ENCODE measurements around the gene TMEM209.

DNA sequence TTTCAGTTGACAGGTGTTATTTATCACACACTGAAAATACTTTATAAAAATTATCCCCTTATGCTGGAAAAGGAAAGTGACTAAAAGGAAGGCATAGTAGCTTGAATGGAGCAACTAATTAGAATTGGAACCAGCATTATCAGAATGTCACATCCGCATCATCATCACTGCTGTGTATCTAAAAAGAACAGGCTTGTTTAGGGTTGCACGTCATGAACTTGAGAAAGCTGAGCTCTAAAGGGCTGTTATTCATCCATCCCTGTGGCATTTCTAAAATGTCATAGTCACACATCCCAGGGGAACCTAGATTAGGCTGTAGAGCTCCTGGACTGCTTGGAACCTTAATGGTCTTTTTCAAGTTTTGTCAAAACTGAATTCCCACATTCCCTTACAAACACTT lies 80.5 kb downstream of the TMEM209 start:
- no peak for TF ChIP-seq CTCF (IDR thresholded peaks at IDR 0.05; ENCODE audit: low read depth, low read length, missing input control)
- TF ChIP-seq, protein P1, sequence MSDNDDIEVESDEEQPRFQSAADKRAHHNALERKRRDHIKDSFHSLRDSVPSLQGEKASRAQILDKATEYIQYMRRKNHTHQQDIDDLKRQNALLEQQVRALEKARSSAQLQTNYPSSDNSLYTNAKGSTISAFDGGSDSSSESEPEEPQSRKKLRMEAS (IDR thresholded peaks at IDR 0.05): no peak
- no peak for TF ChIP-seq RAD21 (IDR thresholded peaks at IDR 0.05)
- TF ChIP-seq FOXA2 (IDR thresholded peaks at IDR 0.05): no peak
- no peak for TF ChIP-seq REST (IDR thresholded peaks at IDR 0.05)
- no peak for TF ChIP-seq TAF1 (conservative IDR thresholded peaks at IDR 0.05)
- no peak for TF ChIP-seq SP1 (IDR thresholded peaks at IDR 0.05)
- TF ChIP-seq YY1 (IDR thresholded peaks at IDR 0.05): no peak
- no peak for TF ChIP-seq EGR1 (IDR thresholded peaks at IDR 0.05; ENCODE audit: low read depth in 2 of 2)
- no peak for TF ChIP-seq ATF3 (IDR thresholded peaks at IDR 0.05)
- TF ChIP-seq JUND (IDR thresholded peaks at IDR 0.05): no peak
